H1 (cell line): Measurements from ENCODE around the gene AFF1. TPM values are rescaled to one million over a fixed set of nuclear protein-coding genes. Genes with fewer than 3 reads are reported as not detected.

Experiments used
- polyA plus RNA-seq, 7 experiments: library from polyadenylated mRNA; depleted of rRNA in 3 of 7; stranded (reverse) in 5 of 7; unstranded in 2 of 7; fragments of >200 nt in 5 of 7; fragments of 200-250 nt in 2 of 7; gene quantifications; 1 replicate in 5 of 7; 2 replicates in 1 of 7; 4 replicates in 1 of 7; pipeline versions ENCODE4 v1.2.1 to v1.2.3, GENCODE V29; 2011 to 2013; ENCODE audit warnings: missing spikeins in 2 of 7, mixed read lengths in 2 of 7
- total RNA-seq: library from RNA; stranded (reverse); fragmentation: NEBNext Ultra II Directional; extraction: Animal tissue kit (Norgen Biotek cat#: 25700); gene quantifications from 2 replicates; pipeline ENCODE4 v1.2.1, GENCODE V29; 2021
- TF ChIP-seq, protein P1 (sequence below): fragments of 300-600 bp; sonication (generic); IDR thresholded peaks from 2 replicates; pipeline ENCODE4 v1.7.1; 2012; ENCODE audit warnings: low read length, moderate library complexity, mild to moderate bottlenecking, inconsistent platforms; ENCODE audit not compliant: insufficient replicate concordance

AFF1 gene
- total and polyA plus RNA-seq, 2 of the 8 experiments (the other 6 are each of a cell fraction or from before 2014, with no cell fraction given) = 14.8 to 85.5 TPM

DNA sequence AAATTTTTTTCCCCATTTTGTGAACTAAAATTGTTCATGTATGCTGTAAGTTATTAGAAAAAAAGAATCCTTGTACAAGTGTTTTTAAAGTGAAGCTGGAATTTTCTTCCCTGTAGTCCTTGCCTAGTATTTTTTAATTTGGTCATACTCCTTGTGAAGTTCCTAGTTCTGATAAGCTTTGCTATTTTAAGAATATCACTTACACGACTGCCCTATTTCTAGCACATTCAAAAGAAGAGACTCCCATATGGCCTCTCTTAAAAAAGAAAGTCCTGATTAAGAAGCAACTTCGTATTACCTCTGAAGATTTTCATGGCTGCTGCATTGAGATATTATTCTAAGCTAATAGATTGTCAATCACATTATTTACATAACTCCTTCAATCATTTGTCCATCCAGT, 198.4 kb downstream of the AFF1 start (continued):
- TF ChIP-seq, protein P1, sequence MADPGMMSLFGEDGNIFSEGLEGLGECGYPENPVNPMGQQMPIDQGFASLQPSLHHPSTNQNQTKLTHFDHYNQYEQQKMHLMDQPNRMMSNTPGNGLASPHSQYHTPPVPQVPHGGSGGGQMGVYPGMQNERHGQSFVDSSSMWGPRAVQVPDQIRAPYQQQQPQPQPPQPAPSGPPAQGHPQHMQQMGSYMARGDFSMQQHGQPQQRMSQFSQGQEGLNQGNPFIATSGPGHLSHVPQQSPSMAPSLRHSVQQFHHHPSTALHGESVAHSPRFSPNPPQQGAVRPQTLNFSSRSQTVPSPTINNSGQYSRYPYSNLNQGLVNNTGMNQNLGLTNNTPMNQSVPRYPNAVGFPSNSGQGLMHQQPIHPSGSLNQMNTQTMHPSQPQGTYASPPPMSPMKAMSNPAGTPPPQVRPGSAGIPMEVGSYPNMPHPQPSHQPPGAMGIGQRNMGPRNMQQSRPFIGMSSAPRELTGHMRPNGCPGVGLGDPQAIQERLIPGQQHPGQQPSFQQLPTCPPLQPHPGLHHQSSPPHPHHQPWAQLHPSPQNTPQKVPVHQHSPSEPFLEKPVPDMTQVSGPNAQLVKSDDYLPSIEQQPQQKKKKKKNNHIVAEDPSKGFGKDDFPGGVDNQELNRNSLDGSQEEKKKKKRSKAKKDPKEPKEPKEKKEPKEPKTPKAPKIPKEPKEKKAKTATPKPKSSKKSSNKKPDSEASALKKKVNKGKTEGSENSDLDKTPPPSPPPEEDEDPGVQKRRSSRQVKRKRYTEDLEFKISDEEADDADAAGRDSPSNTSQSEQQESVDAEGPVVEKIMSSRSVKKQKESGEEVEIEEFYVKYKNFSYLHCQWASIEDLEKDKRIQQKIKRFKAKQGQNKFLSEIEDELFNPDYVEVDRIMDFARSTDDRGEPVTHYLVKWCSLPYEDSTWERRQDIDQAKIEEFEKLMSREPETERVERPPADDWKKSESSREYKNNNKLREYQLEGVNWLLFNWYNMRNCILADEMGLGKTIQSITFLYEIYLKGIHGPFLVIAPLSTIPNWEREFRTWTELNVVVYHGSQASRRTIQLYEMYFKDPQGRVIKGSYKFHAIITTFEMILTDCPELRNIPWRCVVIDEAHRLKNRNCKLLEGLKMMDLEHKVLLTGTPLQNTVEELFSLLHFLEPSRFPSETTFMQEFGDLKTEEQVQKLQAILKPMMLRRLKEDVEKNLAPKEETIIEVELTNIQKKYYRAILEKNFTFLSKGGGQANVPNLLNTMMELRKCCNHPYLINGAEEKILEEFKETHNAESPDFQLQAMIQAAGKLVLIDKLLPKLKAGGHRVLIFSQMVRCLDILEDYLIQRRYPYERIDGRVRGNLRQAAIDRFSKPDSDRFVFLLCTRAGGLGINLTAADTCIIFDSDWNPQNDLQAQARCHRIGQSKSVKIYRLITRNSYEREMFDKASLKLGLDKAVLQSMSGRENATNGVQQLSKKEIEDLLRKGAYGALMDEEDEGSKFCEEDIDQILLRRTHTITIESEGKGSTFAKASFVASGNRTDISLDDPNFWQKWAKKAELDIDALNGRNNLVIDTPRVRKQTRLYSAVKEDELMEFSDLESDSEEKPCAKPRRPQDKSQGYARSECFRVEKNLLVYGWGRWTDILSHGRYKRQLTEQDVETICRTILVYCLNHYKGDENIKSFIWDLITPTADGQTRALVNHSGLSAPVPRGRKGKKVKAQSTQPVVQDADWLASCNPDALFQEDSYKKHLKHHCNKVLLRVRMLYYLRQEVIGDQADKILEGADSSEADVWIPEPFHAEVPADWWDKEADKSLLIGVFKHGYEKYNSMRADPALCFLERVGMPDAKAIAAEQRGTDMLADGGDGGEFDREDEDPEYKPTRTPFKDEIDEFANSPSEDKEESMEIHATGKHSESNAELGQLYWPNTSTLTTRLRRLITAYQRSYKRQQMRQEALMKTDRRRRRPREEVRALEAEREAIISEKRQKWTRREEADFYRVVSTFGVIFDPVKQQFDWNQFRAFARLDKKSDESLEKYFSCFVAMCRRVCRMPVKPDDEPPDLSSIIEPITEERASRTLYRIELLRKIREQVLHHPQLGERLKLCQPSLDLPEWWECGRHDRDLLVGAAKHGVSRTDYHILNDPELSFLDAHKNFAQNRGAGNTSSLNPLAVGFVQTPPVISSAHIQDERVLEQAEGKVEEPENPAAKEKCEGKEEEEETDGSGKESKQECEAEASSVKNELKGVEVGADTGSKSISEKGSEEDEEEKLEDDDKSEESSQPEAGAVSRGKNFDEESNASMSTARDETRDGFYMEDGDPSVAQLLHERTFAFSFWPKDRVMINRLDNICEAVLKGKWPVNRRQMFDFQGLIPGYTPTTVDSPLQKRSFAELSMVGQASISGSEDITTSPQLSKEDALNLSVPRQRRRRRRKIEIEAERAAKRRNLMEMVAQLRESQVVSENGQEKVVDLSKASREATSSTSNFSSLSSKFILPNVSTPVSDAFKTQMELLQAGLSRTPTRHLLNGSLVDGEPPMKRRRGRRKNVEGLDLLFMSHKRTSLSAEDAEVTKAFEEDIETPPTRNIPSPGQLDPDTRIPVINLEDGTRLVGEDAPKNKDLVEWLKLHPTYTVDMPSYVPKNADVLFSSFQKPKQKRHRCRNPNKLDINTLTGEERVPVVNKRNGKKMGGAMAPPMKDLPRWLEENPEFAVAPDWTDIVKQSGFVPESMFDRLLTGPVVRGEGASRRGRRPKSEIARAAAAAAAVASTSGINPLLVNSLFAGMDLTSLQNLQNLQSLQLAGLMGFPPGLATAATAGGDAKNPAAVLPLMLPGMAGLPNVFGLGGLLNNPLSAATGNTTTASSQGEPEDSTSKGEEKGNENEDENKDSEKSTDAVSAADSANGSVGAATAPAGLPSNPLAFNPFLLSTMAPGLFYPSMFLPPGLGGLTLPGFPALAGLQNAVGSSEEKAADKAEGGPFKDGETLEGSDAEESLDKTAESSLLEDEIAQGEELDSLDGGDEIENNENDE = no peak
